SK-N-SH treated with all-trans-retinoic acid at 6 μM for 48 hours (cell line): ENCODE data around the gene ANO9.

Source experiments
- ARNTL ChIP-seq: fragments of 450-650 bp; formaldehyde crosslinking; IDR thresholded peaks from 2 replicates; pipeline ENCODE4 v1.5.0; 2020; ENCODE audit warnings: low read depth, mild to moderate bottlenecking, moderate library complexity, borderline replicate concordance
- CSRNP3 ChIP-seq: fragments of 250-450 bp; sonication (Bioruptor Pico); IDR thresholded peaks from 2 replicates; pipeline ENCODE4 v1.5.1; 2021; ENCODE audit warnings: mild to moderate bottlenecking, moderate library complexity
- GLIS3 ChIP-seq: fragments of 250-450 bp; sonication (Bioruptor Pico); IDR thresholded peaks from 2 replicates; pipeline ENCODE4 v1.5.0; 2020; ENCODE audit warnings: mild to moderate bottlenecking, moderate library complexity
- OSR1 ChIP-seq: fragments of 250-450 bp; sonication (Bioruptor Pico); IDR thresholded peaks from 2 replicates; pipeline ENCODE4 v1.8.0; 2022; ENCODE audit warnings: moderate library complexity, mild to moderate bottlenecking, inconsistent platforms
- PATZ1 ChIP-seq: fragments of 250-450 bp; sonication (Bioruptor Pico); IDR thresholded peaks from 2 replicates; pipeline ENCODE4 v1.8.0; 2020; ENCODE audit warnings: mild to moderate bottlenecking, moderate library complexity, borderline replicate concordance
- RARB ChIP-seq: fragments of 250-450 bp; sonication (Bioruptor Pico); IDR thresholded peaks from 2 replicates; pipeline ENCODE4 v1.8.0; 2021; ENCODE audit warnings: mild to moderate bottlenecking, moderate library complexity
- TCF4 ChIP-seq: fragments of 250-450 bp; sonication (Bioruptor Pico); IDR thresholded peaks from 2 replicates; pipeline ENCODE4 v1.8.0; 2021; ENCODE audit warnings: mild to moderate bottlenecking, moderate library complexity, borderline replicate concordance
- ZC3H10 ChIP-seq: fragments of 250-450 bp; sonication (Bioruptor Pico); IDR thresholded peaks from 2 replicates; pipeline ENCODE4 v1.5.1; 2021; ENCODE audit warnings: mild to moderate bottlenecking, moderate library complexity
- ZFP30 ChIP-seq: fragments of 450-650 bp; formaldehyde crosslinking; IDR thresholded peaks from 2 replicates; pipeline ENCODE4 v1.5.0; 2022; ENCODE audit warnings: mild to moderate bottlenecking, moderate library complexity
- ZNF565 ChIP-seq: fragments of 450-650 bp; formaldehyde crosslinking; conservative IDR thresholded peaks from 2 replicates; pipeline ENCODE4 v1.5.0; 2020; ENCODE audit warnings: low read depth, mild to moderate bottlenecking, moderate library complexity

- TF ChIP-seq CSRNP3 (CRISPR knock-in tag) (no peak), ZFP30 (CRISPR knock-in tag) (no peak), PATZ1 (CRISPR knock-in tag) (no peak), RARB (CRISPR knock-in tag) (no peak), OSR1 (CRISPR knock-in tag) (no peak), TCF4 (CRISPR knock-in tag) (no peak), ZNF565 (no peak), GLIS3 (CRISPR knock-in tag) (no peak), ZC3H10 (CRISPR knock-in tag) (no peak), ARNTL (CRISPR knock-in tag) (no peak)
Observed at GRCh38 chr11:417652-418342, 24.0 kb downstream of the ANO9 start.
